Brain pericyte (primary cell): ENCODE data around the gene OR2M5.

Source experiments
- DNase-seq: peaks from one replicate; pipeline ENCODE4 v3.0.0-alpha.2; 2012; ENCODE audit warnings: low read depth, low spot score

OR2M5 gene

GRCh38 chr1:248144513-248145198 lies at the start of gene OR2M5:
Gene OR2M5 (plus strand): TSS chr1:248145148. CDS start chr1:248145148, 0 bp downstream.
- no peak for DNase-seq

DNA sequence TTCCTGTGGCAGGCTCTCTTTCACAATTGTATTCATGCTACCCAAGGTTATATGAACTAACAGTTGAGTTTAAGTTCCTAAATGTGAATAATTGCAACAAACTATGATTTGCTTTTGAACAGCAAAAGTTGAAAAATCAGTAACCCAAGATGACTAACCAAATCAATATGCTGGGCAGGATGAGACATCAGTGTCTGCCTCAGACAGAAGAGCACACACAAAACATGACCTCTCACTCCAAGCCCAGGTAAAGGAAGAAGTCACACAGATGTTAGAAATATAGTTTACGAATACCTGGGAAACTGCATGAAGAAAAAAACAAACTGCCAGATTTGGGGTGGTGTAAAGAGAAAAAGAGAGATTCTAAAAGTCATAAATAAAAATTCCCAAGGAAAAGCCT lies 46.4 kb upstream of the OR2M5 start:
- DNase-seq = no peak

GRCh38 chr1:248102847-248103246 lies 42.1 kb upstream of the OR2M5 start:
- no peak for DNase-seq

DNA sequence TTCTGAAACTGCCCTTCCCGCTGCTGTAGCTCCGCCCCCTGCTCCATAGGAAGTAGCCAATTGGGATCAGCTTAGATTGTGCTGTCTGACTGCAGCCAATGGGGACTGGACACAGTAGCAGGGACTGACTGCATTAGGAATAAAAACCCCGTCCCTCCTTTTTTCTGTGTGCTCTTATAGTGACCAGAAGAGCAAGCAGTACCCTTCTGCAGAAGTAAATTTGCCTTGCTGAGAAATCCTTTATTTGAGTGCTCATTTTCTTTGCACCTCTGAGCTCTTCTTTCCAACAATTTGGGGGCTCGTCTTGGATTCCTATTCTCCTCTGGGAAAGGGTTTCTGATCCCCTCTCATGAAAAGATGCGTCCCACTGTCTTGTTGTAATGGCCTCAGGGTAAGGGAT lies 33.8 kb upstream of the OR2M5 start:
- DNase-seq = no peak

DNA sequence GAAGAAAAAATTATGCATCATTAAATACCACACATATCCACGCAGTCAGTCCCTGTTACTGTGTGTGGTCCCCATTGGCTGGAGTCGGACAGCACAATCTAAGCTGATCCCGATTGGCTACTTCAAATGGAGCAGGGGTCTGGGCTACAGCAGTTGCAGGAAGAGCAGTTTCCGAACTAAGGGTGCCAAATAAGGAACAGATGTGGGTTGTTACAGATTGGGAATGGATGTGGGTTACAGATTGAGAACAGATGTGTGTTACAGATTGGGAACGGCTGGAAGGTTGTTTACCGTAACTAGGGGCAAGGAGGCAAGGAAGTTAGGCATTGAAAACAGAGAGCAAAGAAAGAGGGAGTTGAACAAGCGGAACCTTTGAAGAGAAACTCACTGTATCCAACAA lies 30.1 kb upstream of the OR2M5 start:
- no peak for DNase-seq

DNA sequence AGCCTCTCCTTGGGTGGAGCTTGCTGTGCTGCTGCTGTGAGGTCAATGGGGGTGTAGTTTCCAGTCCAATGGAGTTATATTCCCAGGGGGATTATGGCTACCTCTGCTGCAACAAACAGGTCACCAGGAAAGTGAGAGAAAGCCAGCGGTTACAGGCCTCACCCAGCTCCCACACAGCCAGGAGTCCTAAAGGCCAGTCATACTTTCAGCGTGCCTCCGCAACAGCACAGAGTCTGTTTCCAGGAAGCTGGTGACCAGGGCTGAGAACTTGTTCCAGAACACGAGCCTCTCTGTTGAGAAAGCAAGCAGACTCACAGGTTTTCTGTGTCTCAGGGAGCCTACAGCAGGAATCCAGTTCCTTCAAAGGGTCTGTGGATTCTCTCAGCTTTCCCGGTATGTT lies 17.3 kb upstream of the OR2M5 start:
- DNase-seq = no peak

- no peak for DNase-seq
Measured at GRCh38 chr1:248136811-248137210, 8.1 kb upstream of the OR2M5 start.

DNA sequence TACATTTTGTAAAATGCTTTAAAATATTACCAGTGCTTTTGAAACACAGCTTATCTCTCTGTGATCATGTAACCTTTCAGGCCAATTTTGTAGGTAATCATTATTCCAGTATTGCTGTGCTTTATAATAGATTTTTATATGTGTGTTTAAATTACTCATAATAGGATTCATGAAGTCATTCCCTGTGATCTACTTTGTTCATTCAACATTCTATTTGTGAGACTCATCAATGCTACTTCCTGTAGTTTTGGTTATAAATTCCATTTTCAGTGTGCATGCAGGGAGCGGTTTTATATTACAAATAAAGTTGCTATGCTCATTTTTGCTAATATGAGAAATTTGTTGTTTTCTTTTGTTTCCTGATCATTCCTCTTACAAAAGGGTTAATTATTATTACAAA lies 4.1 kb upstream of the OR2M5 start:
- no peak for DNase-seq

GRCh38 chr1:248143311-248143710 lies 1.6 kb upstream of the OR2M5 start:
- no peak for DNase-seq

DNA sequence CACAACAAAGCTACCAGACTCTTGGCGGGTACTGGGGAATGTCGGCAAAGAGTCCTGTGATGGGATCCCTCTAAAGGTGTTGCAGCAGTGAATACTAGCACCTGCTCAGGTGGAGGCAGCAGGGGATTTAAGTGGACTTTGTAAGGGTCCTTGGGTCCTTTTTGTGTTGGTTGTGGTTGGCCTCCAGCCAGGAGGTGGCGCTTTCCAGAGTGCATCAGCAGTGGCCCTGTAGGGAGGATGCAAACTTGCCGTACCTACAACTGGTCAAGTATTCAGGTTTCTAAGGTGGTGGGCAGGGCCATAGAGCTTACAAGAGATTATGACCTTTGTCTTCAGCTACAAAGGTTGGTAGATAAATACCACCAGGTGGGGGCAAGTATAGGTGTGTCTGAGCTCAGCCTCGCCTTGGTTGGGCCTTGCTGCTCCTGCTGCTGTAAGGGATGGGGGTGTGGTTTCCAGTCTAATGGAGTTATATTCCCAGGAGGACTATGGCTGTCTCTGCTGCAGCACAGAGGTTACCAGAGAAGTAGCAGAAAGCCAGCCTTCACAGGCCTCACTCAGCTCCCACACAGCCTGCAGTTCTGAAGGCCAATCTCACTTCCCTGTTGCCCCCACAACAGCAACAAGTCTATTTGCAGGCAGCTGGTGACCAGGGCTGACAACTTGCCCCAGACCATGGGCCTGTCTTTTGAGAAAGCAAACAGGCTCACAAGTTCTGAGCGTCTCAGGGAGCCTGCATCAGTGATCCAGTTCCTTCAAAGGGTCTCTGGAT lies 7.3 kb downstream of the OR2M5 start:
- no peak for DNase-seq

GRCh38 chr1:248155927-248156326 lies 11.0 kb downstream of the OR2M5 start:
- DNase-seq = no peak

DNA sequence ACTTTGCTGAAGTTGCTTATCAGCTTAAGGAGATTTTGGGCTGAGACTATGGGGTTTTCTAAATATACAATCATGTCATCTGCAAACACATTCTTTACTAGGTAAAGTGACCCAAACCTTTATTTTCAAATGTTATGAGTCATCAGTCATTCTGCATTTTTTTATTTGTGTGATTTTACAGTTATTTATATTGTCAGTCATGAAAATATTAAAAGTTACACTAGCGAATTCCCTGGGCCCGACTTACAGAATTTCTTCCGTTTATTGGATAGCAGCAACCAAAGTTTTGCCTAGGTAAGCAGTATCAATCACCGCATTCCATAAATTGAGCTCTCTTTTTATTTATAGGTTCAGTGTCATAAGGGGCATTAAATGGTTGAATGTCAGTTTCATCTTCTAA lies 13.8 kb downstream of the OR2M5 start:
- DNase-seq = no peak

- no peak for DNase-seq
Measured at GRCh38 chr1:248164031-248164430, 19.1 kb downstream of the OR2M5 start.

- DNase-seq = no peak
Measured at GRCh38 chr1:248165186-248165585, 20.2 kb downstream of the OR2M5 start.

- no peak for DNase-seq
Measured at GRCh38 chr1:248174521-248174920, 29.6 kb downstream of the OR2M5 start, which contains the start of gene OR2M2. Gene OR2M2 (plus strand): TSS chr1:248174821. CDS start chr1:248179986, 5,165 bp downstream.

DNA sequence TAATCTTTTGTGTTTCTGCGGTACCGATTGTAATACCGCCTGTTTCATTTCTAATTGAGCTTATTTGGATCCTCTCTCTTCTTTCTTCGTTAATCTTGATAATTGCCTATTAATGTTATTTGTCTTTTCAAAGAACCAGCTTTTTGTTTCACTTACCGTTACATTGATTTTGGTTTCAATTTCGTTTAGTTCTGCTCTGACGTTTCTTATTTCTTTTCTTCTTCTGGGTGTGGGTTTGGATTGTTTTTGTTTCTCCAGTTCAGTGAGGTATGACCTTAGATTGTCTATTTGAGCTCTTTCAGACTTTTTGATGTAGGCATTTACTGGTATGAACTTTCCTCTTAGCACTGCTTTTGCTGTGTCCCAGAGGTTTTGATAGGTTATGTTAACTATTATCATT lies 39.0 kb downstream of the OR2M5 start:
- DNase-seq = no peak

DNA sequence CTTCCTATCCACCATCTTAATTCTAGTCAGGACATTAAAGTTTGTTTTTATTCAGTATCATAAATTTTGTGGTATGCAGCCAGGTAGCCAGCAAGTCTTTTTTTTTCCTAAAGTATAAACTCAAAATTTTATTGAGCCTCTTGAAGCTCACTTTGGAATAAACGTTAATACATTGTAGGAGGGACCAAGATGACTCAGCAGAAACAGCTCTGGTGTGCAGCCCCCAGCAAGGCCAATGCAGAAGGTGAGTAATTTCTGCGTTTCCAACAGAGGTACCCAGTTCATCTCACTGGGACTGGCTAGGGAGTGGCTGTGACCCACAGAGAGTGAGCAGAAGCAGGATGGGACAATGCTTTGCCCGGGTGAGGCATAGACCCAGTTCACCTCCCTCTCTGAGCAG lies 42.4 kb downstream of the OR2M5 start:
- no peak for DNase-seq

- DNase-seq = no peak
Measured at GRCh38 chr1:248189026-248189425, 44.1 kb downstream of the OR2M5 start.

- no peak for DNase-seq
Measured at GRCh38 chr1:248194117-248194516, 49.2 kb downstream of the OR2M5 start.
